ENCODE data around the gene GLS.

DNA sequence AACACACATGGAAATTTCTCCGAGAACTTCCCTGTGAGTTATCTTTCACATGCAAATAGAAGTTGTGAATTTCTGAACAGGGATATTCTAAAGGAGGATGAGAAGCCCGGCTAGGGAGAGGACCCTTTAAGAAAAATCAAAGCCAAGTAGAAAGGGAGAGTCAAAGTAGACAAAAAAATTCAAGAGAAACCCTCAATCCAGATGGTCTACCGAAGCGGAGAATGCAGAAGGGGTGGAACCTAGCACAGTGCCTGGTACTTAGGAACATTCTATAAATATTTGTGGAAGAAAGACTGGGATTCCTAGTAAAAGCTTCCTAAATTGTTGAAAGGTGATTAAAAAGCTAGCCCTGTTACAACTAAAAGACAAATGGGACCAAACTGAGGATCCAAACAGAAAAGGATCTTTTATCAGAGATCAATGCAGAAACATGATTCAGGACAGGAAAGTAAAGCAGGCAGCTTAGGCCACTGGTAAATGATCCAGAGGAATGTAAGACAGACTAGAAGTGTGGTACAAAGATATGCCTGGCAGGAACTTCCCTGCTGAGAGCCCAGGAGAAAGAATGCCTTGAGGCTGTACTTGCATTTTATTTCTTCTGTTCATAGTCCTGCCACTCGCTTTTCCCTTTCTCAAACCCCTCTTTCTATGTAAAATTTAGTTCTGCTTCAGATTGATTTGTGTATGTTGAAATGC lies 19.5 kb upstream of the GLS start:
- TF ChIP-seq, protein P1, sequence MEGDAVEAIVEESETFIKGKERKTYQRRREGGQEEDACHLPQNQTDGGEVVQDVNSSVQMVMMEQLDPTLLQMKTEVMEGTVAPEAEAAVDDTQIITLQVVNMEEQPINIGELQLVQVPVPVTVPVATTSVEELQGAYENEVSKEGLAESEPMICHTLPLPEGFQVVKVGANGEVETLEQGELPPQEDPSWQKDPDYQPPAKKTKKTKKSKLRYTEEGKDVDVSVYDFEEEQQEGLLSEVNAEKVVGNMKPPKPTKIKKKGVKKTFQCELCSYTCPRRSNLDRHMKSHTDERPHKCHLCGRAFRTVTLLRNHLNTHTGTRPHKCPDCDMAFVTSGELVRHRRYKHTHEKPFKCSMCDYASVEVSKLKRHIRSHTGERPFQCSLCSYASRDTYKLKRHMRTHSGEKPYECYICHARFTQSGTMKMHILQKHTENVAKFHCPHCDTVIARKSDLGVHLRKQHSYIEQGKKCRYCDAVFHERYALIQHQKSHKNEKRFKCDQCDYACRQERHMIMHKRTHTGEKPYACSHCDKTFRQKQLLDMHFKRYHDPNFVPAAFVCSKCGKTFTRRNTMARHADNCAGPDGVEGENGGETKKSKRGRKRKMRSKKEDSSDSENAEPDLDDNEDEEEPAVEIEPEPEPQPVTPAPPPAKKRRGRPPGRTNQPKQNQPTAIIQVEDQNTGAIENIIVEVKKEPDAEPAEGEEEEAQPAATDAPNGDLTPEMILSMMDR (IDR thresholded peaks at IDR 0.05) = no peak
- no peak for TF ChIP-seq ZFX (IDR thresholded peaks at IDR 0.05; ENCODE audit: borderline replicate concordance)

Measured in 22Rv1 (cell line).